Fibroblast of skin of scalp (primary cell): ENCODE results near the gene TSPAN2. TPM values are rescaled to one million over a fixed set of nuclear protein-coding genes. Genes with fewer than 3 reads are reported as not detected.

Source experiments
- DNase-seq: peaks from one replicate; pipeline ENCODE4 v3.0.0-alpha.2; 2013
- polyA plus RNA-seq, 2 experiments: library from polyadenylated mRNA; unstranded; fragments of 120-200 nt; gene quantifications; one replicate each; pipeline ENCODE4 v1.2.1, GENCODE V29; 2013; ENCODE audit not compliant: insufficient read length in 2 of 2

The TSPAN2 gene
- polyA plus RNA-seq (2013, experiment 1 of 2; ENCODE audit: insufficient read length) = 0.59 TPM
- 1.9 TPM for polyA plus RNA-seq (2013, experiment 2 of 2; ENCODE audit: insufficient read length)

GRCh38 chr1:115089420-115090185 is at the start of gene TSPAN2:
Gene TSPAN2 (minus strand): TSS chr1:115089503. CDS start chr1:115089432, 71 bp downstream.
- peak; percentile 62 for DNase-seq

- DNase-seq = peak; percentile 95
These were observed 49.7 kb upstream of the TSPAN2 start for GRCh38 chr1:115138973-115139372.

GRCh38 chr1:115138271-115138670 is 49.0 kb upstream of the TSPAN2 start:
- no peak for DNase-seq

- DNase-seq = no peak
These were observed 47.9 kb upstream of the TSPAN2 start for GRCh38 chr1:115137191-115137590.

GRCh38 chr1:115136706-115137105 is 47.4 kb upstream of the TSPAN2 start:
- DNase-seq = no peak

- no peak for DNase-seq
These were observed 46.8 kb upstream of the TSPAN2 start for GRCh38 chr1:115136106-115136505.

- DNase-seq = peak; percentile 84
These were observed 46.4 kb upstream of the TSPAN2 start for GRCh38 chr1:115135681-115136080.

GRCh38 chr1:115134850-115135480 is 45.7 kb upstream of the TSPAN2 start:
- peak; percentile 96 for DNase-seq

GRCh38 chr1:115134231-115134630 is 44.9 kb upstream of the TSPAN2 start:
- no peak for DNase-seq

- DNase-seq = peak; percentile 66
These were observed 44.1 kb upstream of the TSPAN2 start for GRCh38 chr1:115133440-115133839.

GRCh38 chr1:115130786-115131185 is 41.5 kb upstream of the TSPAN2 start:
- DNase-seq = no peak

GRCh38 chr1:115129071-115129640 is 39.9 kb upstream of the TSPAN2 start:
- DNase-seq = no peak

GRCh38 chr1:115127539-115127938 is 38.2 kb upstream of the TSPAN2 start:
- DNase-seq = no peak

- DNase-seq = no peak
These were observed 37.2 kb upstream of the TSPAN2 start for GRCh38 chr1:115126516-115126915.

- no peak for DNase-seq
These were observed 33.8 kb upstream of the TSPAN2 start for GRCh38 chr1:115123116-115123515.

GRCh38 chr1:115121793-115122192 is 32.5 kb upstream of the TSPAN2 start:
- no peak for DNase-seq

- DNase-seq = no peak
These were observed 31.0 kb upstream of the TSPAN2 start for GRCh38 chr1:115120296-115120695.

GRCh38 chr1:115118611-115119010 is 29.3 kb upstream of the TSPAN2 start:
- DNase-seq = peak; percentile 83

- no peak for DNase-seq
These were observed 28.8 kb upstream of the TSPAN2 start for GRCh38 chr1:115118086-115118485.

GRCh38 chr1:115117298-115117697 is 28.0 kb upstream of the TSPAN2 start:
- no peak for DNase-seq

GRCh38 chr1:115116512-115116911 is 27.2 kb upstream of the TSPAN2 start:
- no peak for DNase-seq

- DNase-seq = no peak
These were observed 26.3 kb upstream of the TSPAN2 start for GRCh38 chr1:115115521-115116161.

GRCh38 chr1:115114308-115114707 is 25.0 kb upstream of the TSPAN2 start:
- peak; percentile 55 for DNase-seq
